Breast epithelium (tissue), 3 donors: Measurements from ENCODE around the gene SLC34A2.

Source experiments
- POLR2AphosphoS5 ChIP-seq, 3 donors: sonication (generic); formaldehyde crosslinking; IDR thresholded peaks; one replicate each; pipeline ENCODE4 v1.6.1; 2017; ENCODE audit warnings: antibody characterized with exemption in 3 of 3
- TF ChIP-seq, protein P1 (sequence below), 3 donors: fragments of 450-650 bp; IDR thresholded peaks; one replicate each; pipeline ENCODE4 v1.5.1; 2016 to 2017; ENCODE audit warnings: antibody characterized with exemption in 3 of 3, mild to moderate bottlenecking in 3 of 3, moderate library complexity in 3 of 3

DNA sequence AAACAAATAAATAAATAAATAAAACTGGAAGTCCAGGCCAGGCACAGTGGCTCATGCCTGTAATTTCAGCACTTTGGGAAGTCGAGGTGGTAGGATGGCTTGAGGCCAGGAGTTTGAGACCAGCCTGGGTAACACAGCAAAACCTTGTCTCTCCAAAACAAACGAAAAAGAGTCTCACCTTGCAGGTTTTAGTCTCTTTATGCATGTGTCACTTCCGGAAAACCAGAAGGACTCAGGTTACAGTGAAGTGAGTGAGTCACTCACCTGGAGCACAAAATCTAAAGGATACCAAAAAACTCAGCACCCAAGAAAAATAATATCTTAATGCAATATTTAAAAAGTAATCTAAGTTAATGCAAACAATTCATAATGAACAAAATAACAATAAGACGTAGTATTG lies 20.1 kb upstream of the SLC34A2 start:
- TF ChIP-seq, protein P1, sequence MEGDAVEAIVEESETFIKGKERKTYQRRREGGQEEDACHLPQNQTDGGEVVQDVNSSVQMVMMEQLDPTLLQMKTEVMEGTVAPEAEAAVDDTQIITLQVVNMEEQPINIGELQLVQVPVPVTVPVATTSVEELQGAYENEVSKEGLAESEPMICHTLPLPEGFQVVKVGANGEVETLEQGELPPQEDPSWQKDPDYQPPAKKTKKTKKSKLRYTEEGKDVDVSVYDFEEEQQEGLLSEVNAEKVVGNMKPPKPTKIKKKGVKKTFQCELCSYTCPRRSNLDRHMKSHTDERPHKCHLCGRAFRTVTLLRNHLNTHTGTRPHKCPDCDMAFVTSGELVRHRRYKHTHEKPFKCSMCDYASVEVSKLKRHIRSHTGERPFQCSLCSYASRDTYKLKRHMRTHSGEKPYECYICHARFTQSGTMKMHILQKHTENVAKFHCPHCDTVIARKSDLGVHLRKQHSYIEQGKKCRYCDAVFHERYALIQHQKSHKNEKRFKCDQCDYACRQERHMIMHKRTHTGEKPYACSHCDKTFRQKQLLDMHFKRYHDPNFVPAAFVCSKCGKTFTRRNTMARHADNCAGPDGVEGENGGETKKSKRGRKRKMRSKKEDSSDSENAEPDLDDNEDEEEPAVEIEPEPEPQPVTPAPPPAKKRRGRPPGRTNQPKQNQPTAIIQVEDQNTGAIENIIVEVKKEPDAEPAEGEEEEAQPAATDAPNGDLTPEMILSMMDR (IDR thresholded peaks at IDR 0.05) = no peak
- no peak for TF ChIP-seq POLR2AphosphoS5 (IDR thresholded peaks at IDR 0.05)
